8988T (cell line): ENCODE data around the gene GOLGA6A.
"Not testable (repeated sequence)": the region's sequence is repeated elsewhere in the genome, so short reads cannot be mapped to it uniquely, and the experiment has no call there.

Experiments
- DNase-seq: peaks from one replicate; pipeline ENCODE4 v3.0.0; 2011

Gene GOLGA6A

DNA sequence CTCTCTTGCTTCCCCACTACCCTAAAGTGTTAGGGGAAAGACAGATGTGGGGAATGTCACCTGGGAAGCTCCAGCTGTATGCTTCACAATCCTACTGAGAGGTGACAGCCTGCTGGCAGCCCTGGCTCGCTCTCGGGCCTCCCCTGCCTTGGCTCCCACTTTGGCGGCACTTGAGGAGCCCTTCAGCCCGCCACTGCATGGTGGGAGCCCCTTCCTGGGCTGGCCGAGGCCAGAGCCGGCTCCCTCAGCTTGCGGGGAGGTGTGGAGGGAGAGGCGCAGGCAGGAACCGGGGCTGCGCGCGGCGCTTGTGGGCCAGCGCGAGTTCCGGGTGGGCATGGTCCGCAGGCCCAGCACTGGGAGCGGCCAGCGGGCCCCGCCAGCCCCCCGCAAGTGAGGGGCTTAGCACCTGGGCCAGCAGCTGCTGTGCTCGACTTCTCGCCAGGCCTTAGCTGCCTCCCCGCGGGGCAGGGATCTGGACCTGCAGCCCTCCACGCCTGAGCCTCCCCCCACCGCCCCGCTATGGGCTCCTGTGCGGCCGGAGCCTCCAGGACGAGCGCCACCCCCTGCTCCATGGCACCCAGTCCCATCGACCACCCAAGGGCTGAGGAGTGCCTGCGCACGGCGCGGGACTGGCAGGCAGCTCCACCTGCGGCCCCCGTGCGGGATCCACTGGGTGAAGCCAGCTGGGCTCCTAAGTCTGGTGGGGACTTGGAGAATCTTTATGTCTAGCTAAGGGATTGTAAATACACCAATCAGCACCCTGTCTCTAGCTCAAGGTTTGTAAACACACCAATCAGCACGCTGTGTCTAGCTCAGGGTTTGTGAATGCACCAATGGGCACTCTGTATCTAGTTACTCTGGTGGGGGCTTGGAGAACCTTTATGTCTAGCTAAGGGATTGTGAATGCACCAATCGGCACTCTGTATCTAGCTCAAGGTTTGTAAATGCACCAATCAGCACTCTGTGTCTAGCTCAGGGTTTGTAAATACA is 29.8 kb downstream of the GOLGA6A start:
- DNase-seq: not testable (repeated sequence)

- DNase-seq: no peak
These were observed 31.7 kb downstream of the GOLGA6A start for GRCh38 chr15:74050556-74051234.

DNA sequence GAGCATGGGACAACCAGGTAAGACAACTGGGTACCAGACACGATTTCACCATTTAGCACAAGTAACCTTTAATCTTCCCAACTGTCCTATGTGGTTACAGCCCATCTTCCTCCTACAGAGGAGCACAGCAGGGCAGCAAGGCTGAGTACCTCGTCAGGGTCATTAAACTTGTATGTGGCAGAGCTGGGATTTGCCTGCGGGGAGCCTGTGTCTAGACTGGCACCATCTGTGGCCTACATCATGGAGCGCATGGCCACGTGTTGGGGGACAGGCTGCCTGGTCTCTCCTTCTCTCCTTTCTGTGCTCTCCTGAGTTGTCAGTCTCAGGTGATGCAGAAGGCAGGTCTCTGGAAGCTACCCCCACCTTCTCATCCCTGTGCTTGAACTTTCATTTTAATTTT is 32.2 kb downstream of the GOLGA6A start:
- no peak for DNase-seq

GRCh38 chr15:74046275-74046674 is 36.1 kb downstream of the GOLGA6A start:
- no peak for DNase-seq

- no peak for DNase-seq
These were observed 36.6 kb downstream of the GOLGA6A start for GRCh38 chr15:74045636-74046274.

- DNase-seq: no peak
These were observed 37.2 kb downstream of the GOLGA6A start for GRCh38 chr15:74045184-74045583.

DNA sequence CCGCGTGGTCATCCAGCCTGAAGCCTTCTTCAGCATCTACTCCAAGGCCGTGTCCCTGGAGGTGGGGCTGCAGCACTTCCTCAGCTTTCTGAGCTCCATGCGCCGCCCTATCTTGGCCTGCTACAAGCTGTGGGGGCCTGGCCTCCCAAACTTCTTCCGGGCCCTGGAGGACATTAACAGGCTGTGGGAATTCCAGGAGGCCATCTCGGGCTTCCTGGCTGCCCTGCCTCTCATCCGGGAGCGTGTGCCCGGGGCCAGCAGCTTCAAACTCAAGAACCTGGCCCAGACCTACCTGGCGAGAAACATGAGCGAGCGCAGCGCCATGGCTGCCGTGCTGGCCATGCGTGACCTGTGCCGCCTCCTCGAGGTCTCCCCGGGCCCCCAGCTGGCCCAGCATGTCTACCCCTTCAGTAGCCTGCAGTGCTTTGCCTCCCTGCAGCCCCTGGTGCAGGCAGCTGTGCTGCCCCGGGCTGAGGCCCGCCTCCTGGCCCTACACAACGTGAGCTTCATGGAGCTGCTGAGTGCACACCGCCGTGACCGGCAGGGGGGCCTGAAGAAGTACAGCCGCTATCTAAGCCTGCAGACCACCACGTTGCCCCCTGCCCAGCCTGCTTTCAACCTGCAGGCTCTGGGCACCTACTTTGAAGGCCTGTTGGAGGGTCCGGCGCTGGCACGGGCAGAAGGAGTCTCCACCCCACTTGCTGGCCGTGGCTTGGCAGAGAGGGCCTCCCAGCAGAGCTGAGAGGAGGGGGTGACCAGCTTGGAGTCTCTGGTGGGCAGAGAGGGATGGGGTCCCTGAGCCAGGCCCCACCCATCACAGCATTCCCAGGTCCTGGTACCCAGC is 37.9 kb downstream of the GOLGA6A start:
- DNase-seq: no peak

DNA sequence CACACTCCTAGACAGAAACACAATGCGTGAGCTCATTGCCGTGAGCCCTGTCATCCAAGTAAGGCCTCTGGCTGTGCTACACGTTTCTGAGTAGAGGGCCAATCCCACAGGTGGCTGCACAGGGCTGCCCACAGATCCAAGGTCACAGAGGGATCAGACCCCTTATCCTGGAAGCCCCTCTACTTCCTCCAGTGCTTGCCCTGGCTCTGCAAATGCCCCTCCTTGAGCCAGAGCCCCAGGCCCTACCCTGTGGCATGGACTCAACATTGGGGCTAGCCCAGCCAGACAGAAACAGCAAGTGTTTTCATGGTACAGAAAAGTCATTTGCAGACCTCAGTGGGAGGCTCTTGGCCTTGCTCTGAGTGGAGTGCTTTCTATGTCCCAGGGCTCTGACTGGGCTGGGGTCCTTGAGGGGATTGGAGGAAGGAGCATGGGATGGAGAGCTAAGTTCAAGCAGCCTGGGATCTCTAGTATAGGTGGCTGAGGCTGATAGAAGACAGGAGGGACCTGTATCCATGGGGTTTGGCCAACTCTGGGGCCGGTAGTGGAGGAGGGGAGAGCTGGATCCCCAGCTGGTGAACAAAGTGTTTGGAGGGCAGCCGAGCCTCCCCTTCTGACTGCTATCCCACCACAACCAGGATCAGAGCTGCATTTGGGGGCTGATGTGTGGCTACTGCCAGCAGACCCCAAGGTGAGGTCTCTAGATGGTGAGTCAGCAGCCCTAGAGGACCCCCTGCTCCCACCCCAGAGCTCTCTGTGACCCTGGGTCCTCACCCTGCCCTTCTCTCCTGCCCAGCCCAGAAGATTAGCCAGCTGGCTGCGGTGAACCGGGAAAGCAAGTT is 38.7 kb downstream of the GOLGA6A start:
- no peak for DNase-seq

- no peak for DNase-seq
These were observed 39.5 kb downstream of the GOLGA6A start for GRCh38 chr15:74042603-74043424.

DNA sequence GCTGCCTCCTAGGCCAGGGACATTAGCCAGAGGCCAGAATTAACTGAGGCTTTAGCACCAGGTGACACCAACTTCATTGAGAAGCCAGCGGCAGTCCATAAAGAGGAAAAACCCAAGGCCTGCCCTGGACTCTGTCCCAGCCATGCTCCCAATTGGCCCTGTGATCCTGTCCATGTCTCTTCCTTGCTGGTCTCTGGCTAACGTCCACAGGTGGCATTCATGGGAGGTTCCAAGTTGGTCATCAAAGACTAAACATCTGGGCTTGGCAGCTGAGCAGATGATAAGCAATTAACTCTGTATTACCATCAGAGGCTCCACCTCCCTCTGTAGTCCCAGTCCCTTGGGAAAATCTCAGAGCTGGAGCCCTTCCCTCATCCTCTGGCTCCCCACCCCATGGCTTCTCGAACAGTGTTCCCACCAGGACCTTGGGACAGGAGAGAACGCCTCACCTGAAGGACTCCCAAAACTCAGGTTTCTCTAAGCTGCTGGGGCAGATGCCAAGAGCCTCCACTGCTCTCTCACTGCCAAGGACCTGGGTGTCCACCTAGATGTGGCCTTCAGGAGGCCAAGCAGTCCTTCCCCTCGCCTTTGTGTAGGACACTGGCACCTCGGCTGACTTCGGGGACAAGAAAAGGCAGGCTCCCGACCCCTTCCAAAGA is 40.4 kb downstream of the GOLGA6A start:
- DNase-seq: no peak

DNA sequence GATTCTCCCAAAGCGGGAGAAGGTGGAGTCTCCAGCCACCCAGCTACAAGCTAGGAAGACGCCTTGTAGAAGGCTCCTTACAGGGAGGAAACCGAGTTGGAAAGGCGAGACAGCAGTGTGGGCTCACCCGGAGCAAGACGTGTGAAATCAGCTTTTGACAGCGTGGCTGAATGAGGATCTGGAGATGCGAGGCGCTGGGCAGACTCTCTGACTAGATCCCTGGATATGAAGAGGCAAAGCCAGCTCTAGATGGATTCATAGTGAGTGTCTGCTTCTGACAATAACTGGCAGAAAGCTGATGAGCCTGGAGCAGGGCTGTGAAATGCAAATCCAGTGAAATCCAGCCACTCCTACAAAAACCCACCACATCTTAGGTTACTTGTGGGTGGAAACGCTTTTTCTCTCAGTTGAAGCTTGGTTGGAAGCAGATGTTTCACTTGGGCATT is 41.0 kb downstream of the GOLGA6A start:
- no peak for DNase-seq

DNA sequence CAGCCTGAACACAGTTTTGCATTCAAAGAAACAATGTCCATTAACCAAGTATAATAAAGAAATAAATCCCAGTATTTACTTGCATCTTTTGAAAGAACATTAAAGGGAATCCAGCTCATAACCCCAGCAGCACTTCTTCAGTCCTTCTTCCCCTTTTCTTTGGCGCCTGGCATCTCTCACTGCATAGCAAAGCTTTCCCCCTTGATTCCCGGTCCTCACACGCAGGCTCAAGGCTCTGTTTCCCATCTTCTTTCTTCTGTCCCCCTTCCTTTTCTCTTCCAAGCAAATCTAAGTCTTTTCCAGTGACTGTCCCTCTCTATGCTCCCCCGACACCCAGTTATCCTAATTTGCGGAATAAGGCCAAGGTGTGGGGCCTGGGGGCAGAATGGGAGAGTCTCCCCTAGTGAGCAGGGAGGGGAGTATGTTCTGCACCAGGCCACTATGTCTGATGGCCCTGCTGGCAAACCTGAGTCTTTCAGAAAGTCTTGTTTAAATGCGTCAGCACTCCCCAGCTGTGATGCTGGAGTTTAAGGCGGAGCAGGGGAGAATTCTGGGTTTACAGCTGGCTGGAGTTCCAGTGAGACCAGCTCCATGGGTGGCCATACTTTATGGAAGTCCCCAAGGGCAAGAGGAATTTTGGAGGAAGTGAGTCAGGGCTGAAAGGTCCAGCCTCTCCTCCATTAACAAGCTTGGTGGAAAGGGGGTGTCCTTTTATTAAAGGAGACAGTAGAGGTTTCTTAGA is 42.1 kb downstream of the GOLGA6A start:
- peak; percentile 37 for DNase-seq

DNA sequence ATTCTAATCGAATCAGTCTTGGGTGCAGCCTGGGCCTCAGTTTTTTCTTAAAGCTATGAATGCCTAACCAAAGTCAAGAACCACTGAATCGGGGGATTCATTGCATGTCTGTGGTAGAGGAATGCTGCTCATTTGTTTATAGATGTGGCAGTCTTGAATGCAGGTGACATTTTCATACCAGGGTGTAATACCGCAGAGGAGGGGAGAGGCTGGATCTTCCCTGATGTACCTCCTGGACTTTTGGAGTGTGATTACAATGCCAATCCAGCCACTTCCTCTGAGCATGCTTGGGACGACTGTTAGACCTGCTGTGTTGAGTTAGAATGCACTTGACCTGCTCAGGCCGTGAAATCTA is 42.7 kb downstream of the GOLGA6A start:
- DNase-seq: no peak

- DNase-seq: no peak
These were observed 43.4 kb downstream of the GOLGA6A start for GRCh38 chr15:74038707-74039655.

DNA sequence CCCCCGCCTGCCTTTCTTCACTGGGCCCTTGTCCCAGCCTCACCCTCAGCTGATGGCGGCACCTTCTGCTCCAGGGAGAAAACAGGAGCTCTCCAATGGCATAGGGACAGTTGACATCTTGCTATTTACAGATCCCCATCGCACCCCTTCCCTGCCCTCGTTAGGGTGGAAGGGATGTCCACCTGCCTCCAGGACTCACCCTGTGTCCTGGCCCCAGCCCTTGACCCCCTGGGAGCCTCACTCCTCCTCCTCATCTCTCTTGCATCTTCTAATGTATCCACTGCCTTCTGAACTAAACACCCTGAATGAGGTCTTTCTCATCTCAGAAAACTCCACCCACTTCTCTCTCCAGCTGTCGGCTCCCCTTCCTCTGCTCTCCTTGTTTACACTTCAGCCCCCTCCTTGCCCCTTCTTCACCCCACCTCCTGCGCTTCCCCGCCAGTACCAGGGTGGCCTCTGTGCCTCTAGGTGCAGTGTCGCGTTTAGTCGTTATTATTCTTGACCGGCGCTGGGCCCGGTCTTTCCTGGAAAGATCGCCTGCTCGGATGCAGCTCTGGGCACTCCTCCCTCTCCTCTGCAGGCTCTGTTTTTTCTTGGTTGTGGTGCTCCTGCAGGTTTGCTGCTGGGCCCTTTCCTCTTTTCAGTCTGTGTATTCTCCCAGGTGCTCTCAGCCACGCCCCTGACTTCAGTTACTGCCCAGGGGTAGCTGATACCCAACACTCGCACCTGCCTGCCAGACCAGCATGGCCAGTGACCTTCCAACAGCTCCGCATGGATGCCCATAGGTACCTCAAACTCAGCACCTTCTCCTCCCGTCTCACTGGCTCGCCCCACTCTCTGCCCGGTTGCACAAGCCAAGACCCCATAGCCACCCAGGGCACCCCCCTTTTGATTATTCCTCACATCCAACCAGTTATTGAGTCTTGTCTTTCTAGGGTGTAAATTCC is 44.9 kb downstream of the GOLGA6A start:
- no peak for DNase-seq

GRCh38 chr15:74036271-74037170 is 45.8 kb downstream of the GOLGA6A start:
- peak; percentile 75 for DNase-seq
